ENCODE results near the gene POLR2B.
"Not testable (repeated sequence)": the region's sequence is repeated elsewhere in the genome, so short reads cannot be mapped to it uniquely, and the experiment has no call there.

The POLR2B gene

GRCh38 chr4:56978750-56979303 is at the start of gene POLR2B:
POLR2B (plus strand) TSS chr4:56978896; CDS start chr4:56978986, 90 bp downstream.
- peak; percentile 76 for DNase-seq

DNA sequence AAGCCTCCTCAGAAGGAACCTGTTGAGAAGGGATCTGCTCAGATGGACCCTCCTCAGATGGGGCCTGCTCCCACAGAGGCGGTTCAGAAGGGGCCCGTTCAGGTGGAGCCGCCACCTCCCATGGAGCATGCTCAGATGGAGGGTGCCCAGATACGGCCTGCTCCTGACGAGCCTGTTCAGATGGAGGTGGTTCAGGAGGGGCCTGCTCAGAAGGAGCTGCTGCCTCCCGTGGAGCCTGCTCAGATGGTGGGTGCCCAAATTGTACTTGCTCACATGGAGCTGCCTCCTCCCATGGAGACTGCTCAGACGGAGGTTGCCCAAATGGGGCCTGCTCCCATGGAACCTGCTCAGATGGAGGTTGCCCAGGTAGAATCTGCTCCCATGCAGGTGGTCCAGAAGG is 48.1 kb upstream of the POLR2B start:
- DNase-seq, result no peak

DNA sequence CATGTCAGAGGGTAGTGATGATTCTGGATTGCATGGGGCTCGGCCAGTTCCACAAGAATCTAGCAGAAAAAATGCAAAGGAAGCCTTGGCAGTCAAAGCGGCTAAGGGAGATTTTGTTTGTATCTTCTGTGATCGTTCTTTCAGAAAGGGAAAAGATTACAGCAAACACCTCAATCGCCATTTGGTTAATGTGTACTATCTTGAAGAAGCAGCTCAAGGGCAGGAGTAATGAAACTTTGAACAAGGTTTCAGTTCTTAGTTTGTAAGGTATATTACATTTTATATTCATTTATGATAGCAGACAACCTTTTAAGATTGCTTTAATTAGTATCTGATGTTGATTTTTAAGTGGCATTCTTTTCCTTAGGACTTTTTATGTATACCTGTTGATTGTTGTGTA is 46.8 kb upstream of the POLR2B start:
- no peak for DNase-seq

DNA sequence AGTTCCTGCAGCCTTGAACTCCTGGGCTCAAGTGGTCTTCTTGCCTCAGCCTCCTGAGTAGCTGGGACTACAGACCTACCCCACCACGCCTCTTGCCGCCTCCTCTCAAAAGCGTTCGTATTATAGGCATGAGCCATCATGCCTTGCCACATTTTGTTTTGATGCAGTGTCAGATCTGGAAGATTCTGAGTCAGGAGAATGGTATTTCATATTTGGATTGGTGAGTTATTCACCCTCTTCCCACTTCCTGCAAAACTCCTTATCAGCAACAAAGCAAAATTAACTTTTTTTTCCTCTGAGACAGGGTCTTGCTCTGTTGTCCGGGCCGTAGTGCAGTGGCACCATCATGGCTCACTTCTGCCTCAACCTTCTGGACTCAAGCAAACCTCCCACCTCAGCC is 41.4 kb upstream of the POLR2B start:
- no peak for DNase-seq

DNA sequence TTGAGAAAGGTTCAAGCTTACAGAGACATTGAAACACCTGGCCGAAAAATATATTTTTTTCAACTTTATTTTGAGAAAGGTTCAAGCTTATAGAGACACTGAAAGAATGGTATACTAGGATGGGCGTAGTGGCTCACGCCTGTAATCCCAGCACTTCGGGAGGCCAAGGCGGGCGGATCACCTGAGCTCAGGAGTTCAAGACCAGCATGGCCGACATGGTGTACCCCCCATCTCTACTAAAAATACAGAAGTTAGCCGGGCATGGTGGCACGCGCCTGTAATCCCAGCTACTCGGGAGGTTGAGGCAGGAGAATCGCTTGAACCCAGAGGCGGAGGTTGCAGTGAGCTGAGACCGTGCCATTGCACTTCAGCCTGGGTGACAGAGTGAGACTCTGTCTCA is 38.9 kb upstream of the POLR2B start:
- not testable (repeated sequence) for DNase-seq

DNA sequence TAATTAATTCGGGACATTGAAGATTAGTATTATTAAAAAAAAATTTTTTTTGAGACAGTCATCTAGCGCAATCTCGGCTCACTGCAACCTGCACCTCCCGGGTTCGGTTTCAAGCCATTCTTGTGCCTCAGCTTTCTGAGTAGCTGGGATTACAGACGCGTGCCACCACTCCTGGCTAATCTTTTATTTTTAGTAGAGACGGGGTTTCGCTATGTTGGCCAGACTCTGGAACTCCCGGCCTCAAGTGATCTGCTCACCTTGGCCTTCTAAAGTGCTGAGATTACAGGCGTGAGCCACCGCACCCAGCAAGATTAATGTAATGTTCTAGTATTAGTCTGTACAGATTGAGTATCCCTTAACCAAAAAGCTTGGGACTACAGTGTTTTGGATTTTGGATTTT is 38.3 kb upstream of the POLR2B start:
- no peak for DNase-seq

- no peak for DNase-seq
Measured at GRCh38 chr4:56940971-56941370, 37.7 kb upstream of the POLR2B start.

- DNase-seq, result no peak
Measured at GRCh38 chr4:56941403-56941802, 37.3 kb upstream of the POLR2B start.

DNA sequence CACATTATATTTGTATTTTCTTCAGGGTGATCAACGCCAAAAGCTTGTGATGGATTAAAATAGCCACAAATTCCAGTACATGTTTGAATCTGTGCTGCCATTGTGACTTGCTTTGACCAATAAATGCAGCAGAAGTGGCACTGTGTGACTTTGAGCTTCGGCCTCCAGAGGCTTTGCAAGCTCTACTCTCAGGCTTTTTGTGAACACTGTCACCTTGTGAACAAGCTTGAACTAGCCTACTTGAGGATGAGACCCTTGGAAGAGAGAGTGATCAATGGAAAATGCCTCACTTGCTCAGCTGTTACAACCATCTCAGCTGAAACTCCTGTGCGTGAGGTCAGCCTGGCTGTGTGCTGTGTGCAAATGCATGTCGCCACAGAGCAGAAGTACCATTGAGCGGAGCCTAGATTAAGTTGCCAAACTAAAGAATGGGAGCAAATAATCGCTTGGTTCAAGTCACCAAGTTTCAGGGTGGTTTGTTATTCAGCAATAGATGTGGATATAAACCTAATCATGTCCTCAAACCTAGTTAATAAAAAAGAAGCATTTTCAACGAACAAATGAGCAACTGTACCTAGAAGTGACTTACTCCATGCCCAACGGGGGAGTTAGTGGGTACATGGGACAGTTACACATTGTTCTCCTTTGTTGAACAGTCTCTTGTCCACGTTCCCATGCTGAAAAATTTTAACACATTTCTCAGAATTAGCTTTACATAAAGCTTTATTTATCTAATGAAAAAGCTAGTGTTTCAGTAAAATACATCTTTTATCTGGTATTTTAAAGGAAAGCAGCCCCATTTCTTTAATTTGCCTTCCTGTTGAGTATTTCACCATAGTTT is 24.8 kb upstream of the POLR2B start:
- DNase-seq, result no peak

- no peak for DNase-seq
Measured at GRCh38 chr4:56958111-56958517, 20.6 kb upstream of the POLR2B start.

GRCh38 chr4:56959100-56959499 is 19.6 kb upstream of the POLR2B start:
- no peak for DNase-seq

DNA sequence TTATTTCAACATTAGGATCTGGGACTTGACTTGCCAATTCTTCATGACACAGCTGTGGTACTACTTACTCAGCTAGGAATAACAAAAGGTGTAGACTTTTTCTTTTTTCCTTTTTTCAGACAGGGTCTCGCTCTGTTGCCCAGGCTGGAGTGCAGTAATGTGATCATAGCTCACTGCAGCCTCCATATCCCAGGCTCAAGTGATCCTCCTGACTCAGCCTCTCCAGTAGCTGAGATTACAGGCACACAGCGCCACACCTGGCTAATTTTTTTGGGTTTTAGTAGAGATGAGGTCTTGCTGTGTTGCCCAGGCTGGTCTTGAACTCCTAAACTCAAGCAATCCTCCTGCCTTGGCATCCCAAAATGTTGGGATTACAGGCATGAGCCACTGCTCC is 17.6 kb upstream of the POLR2B start:
- DNase-seq, result no peak

DNA sequence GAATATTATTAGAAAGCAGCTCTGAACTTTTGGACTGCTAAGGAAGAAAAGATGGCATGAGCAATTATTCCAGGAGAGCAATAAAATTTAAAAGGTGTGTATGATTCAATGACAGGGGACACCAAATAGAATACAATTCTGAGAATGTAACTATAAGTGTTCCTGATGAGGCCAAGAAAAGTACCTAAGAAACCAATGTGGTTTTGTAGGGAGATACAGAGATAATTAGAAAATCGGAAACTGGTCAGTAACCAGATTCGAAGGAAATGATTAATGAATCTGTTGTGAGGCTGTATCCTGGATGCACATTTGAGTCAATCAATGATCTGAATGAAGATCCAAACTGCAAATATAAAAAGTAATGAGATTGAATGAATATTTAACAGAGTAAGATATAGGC is 7.3 kb upstream of the POLR2B start:
- no peak for DNase-seq

GRCh38 chr4:56972389-56972788 is 6.3 kb upstream of the POLR2B start:
- DNase-seq, result no peak

GRCh38 chr4:56972809-56973208 is 5.9 kb upstream of the POLR2B start:
- no peak for DNase-seq

- no peak for DNase-seq
Measured at GRCh38 chr4:56973336-56973735, 5.4 kb upstream of the POLR2B start.

DNA sequence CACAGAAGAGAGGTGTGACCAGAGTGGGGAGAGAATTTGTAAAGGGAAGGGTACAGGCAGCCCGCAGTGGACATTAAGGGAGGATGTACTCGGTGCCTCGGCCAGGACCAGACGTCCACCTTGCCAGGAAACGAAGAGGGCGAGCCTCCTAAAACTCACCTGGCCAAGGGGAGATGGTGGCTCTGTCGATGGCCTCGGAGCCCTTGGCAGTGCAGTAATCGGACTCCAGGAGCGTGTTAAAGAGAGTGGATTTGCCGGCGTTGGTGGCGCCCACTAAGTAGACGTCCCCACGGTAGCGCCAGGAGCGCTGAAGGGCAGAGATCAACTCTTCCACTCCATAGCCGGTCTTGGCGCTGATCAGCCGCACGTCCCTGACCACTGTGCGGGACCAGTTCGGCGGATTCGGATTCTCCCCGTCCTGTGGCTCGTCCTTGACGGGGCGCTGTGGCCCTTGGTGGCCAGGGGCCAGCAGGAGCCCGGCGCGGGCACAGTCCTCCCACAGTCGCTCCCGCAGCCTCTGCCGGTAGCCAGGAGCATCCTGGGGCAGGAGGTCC is 2.3 kb upstream of the POLR2B start:
- no peak for DNase-seq

GRCh38 chr4:56976837-56977320 is 1.8 kb upstream of the POLR2B start:
- no peak for DNase-seq

GRCh38 chr4:56977321-56978012 is 1.2 kb upstream of the POLR2B start, which contains the start of gene NOA1:
NOA1 (minus strand) TSS chr4:56977606; CDS start chr4:56977585, 21 bp downstream.
- DNase-seq, result peak; percentile 99

DNA sequence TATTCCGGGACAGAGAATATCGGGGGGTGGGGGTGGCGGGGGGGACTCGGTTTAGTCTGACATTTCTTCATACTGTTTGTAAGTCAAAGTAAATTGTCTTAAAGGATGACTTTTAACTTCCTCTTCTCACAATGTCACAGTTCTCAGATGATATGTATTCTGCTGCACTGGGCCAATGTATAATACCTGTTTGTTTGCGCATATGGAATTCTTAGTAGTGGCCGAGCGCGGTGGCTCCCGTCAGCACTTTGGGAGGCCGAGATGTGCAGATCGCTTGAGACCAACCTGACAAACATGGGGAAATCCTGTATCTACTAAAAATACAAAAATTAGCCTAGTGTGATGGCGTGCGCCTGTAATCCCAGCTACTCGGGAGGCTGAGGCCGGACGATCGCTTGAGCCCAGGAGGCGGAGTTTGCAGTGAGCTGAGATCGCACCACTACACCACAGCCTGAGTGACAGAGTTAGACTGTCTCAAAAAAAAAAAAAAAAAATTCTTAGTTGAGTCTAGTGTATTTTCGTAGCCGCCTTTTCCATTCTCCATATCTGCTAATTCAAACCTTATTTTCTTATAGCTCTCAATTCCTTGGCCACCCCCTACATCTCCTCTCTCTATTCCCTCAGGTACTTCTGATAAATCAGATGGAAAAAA is 851 bp downstream of the POLR2B start:
- DNase-seq, result peak; percentile 39

DNA sequence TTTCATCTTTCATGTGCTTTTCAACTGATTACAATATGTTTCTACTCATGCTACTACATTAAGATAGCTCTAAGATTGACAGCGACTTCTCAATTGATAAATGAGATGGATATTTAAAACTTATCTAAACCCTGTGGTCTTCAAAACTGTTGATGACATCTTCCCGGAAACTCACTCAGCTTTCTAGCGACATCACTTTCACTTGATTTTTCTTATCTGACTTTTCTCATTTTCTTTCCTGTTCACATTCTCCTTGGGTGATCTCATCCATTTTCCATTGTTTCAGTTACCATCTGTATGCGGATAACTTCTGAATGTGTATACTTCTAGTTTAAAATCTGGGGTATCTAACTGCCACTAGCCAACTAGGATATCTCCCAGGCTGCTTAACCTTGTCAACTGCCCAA is 3.1 kb downstream of the POLR2B start:
- DNase-seq, result no peak

DNA sequence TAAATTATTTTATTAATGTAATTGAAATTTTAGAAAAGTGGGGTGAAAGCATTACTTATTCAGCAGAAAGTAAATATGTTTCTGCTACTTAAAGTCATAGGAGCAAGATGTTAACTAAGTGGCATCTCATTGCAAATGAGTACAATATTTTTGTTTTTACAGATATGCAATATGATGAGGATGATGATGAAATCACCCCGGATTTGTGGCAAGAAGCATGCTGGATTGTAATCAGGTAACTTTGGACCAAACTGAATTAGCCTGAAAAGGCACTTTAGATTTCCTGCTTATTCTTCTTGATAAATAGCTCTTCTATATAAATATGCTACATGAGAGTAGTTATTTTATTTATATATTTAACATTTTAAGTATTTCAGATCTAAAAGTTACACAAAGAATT is 7.5 kb downstream of the POLR2B start:
- no peak for DNase-seq

GRCh38 chr4:56986952-56987351 is 8.3 kb downstream of the POLR2B start:
- no peak for DNase-seq
